ENCODE results near the gene TRAF2.

TRAF2 gene

GRCh38 chr9:136957461-136957860 is 71.1 kb downstream of the TRAF2 start:
- H3K9ac ChIP-seq (ENCODE audit: low read length): no peak overlapping the region
- H3K36me3 ChIP-seq (ENCODE audit: control insufficient read depth, insufficient read depth, low read length): no peaks in the 10 kb centered on the region
- no peaks in the 10 kb centered on the region for H3K27me3 ChIP-seq (ENCODE audit: control insufficient read depth, insufficient read depth, low read length)
- no peaks in the 10 kb centered on the region for H3K4me1 ChIP-seq (ENCODE audit: control insufficient read depth, insufficient read depth, low read length)
- H3K9me3 ChIP-seq (ENCODE audit: control insufficient read depth, insufficient read depth, low read depth, low read length): no peaks in the 10 kb centered on the region
- no peak overlapping the region for H3K27ac ChIP-seq (ENCODE audit: low read depth, low read length)
- H3K4me3 ChIP-seq (ENCODE audit: low read depth, low read length): no peak overlapping the region

- no peaks in the 10 kb centered on the region for H3K27me3 ChIP-seq (ENCODE audit: control insufficient read depth, insufficient read depth, low read length)
- no peaks in the 10 kb centered on the region for H3K4me1 ChIP-seq (ENCODE audit: control insufficient read depth, insufficient read depth, low read length)
- no peak overlapping the region for H3K9ac ChIP-seq (ENCODE audit: low read length)
- no peaks in the 10 kb centered on the region for H3K36me3 ChIP-seq (ENCODE audit: control insufficient read depth, insufficient read depth, low read length)
- no peaks in the 10 kb centered on the region for H3K9me3 ChIP-seq (ENCODE audit: control insufficient read depth, insufficient read depth, low read depth, low read length)
- no peak overlapping the region for H3K4me3 ChIP-seq (ENCODE audit: low read depth, low read length)
- H3K27ac ChIP-seq (ENCODE audit: low read depth, low read length): no peak overlapping the region
Measured at GRCh38 chr9:136957901-136958300, 71.6 kb downstream of the TRAF2 start.

GRCh38 chr9:136958473-136958872 is 72.2 kb downstream of the TRAF2 start:
- no peaks in the 10 kb centered on the region for H3K4me1 ChIP-seq (ENCODE audit: control insufficient read depth, insufficient read depth, low read length)
- H3K9me3 ChIP-seq (ENCODE audit: control insufficient read depth, insufficient read depth, low read depth, low read length): no peaks in the 10 kb centered on the region
- no peaks in the 10 kb centered on the region for H3K36me3 ChIP-seq (ENCODE audit: control insufficient read depth, insufficient read depth, low read length)
- H3K4me3 ChIP-seq (ENCODE audit: low read depth, low read length): no peak overlapping the region
- H3K9ac ChIP-seq (ENCODE audit: low read length): no peak overlapping the region
- H3K27me3 ChIP-seq (ENCODE audit: control insufficient read depth, insufficient read depth, low read length): no peaks in the 10 kb centered on the region
- no peak overlapping the region for H3K27ac ChIP-seq (ENCODE audit: low read depth, low read length)

- Histone ChIP-seq H3K27me3 (ENCODE audit: control insufficient read depth, insufficient read depth, low read length) (no peaks in the 10 kb centered on the region), H3K36me3 (ENCODE audit: control insufficient read depth, insufficient read depth, low read length) (no peaks in the 10 kb centered on the region), H3K4me3 (ENCODE audit: low read depth, low read length) (no peak overlapping the region), H3K27ac (ENCODE audit: low read depth, low read length) (no peak overlapping the region), H3K4me1 (ENCODE audit: control insufficient read depth, insufficient read depth, low read length) (no peaks in the 10 kb centered on the region), H3K9ac (ENCODE audit: low read length) (no peak overlapping the region), H3K9me3 (ENCODE audit: control insufficient read depth, insufficient read depth, low read depth, low read length) (no peaks in the 10 kb centered on the region)
Measured at GRCh38 chr9:136958898-136959850, 72.9 kb downstream of the TRAF2 start.

GRCh38 chr9:136960212-136960937 is 74.1 kb downstream of the TRAF2 start:
- Histone ChIP-seq H3K27me3 (ENCODE audit: control insufficient read depth, insufficient read depth, low read length) (no peaks in the 10 kb centered on the region), H3K36me3 (ENCODE audit: control insufficient read depth, insufficient read depth, low read length) (no peaks in the 10 kb centered on the region), H3K4me3 (ENCODE audit: low read depth, low read length) (no peak overlapping the region), H3K4me1 (ENCODE audit: control insufficient read depth, insufficient read depth, low read length) (no peaks in the 10 kb centered on the region), H3K9me3 (ENCODE audit: control insufficient read depth, insufficient read depth, low read depth, low read length) (no peaks in the 10 kb centered on the region), H3K9ac (ENCODE audit: low read length) (no peak overlapping the region), H3K27ac (ENCODE audit: low read depth, low read length) (no peak overlapping the region)

- Histone ChIP-seq H3K9ac (ENCODE audit: low read length) (no peak overlapping the region), H3K36me3 (ENCODE audit: control insufficient read depth, insufficient read depth, low read length) (no peaks in the 10 kb centered on the region), H3K4me3 (ENCODE audit: low read depth, low read length) (no peak overlapping the region), H3K9me3 (ENCODE audit: control insufficient read depth, insufficient read depth, low read depth, low read length) (no peaks in the 10 kb centered on the region), H3K27ac (ENCODE audit: low read depth, low read length) (no peak overlapping the region), H3K4me1 (ENCODE audit: control insufficient read depth, insufficient read depth, low read length) (peaks cover 3% of the 10 kb centered on the region), H3K27me3 (ENCODE audit: control insufficient read depth, insufficient read depth, low read length) (no peaks in the 10 kb centered on the region)
Measured at GRCh38 chr9:136960938-136961275, 74.6 kb downstream of the TRAF2 start.

- Histone ChIP-seq H3K4me3 (ENCODE audit: low read depth, low read length) (no peak overlapping the region), H3K4me1 (ENCODE audit: control insufficient read depth, insufficient read depth, low read length) (peaks cover 8% of the 10 kb centered on the region), H3K9ac (ENCODE audit: low read length) (no peak overlapping the region), H3K27ac (ENCODE audit: low read depth, low read length) (no peak overlapping the region), H3K36me3 (ENCODE audit: control insufficient read depth, insufficient read depth, low read length) (no peaks in the 10 kb centered on the region), H3K27me3 (ENCODE audit: control insufficient read depth, insufficient read depth, low read length) (no peaks in the 10 kb centered on the region), H3K9me3 (ENCODE audit: control insufficient read depth, insufficient read depth, low read depth, low read length) (no peaks in the 10 kb centered on the region)
Measured at GRCh38 chr9:136961279-136962065, 75.2 kb downstream of the TRAF2 start.

GRCh38 chr9:136962163-136962562 is 75.8 kb downstream of the TRAF2 start:
- no peak overlapping the region for H3K4me3 ChIP-seq (ENCODE audit: low read depth, low read length)
- H3K36me3 ChIP-seq (ENCODE audit: control insufficient read depth, insufficient read depth, low read length): no peaks in the 10 kb centered on the region
- H3K9me3 ChIP-seq (ENCODE audit: control insufficient read depth, insufficient read depth, low read depth, low read length): no peaks in the 10 kb centered on the region
- H3K27ac ChIP-seq (ENCODE audit: low read depth, low read length): no peak overlapping the region
- H3K9ac ChIP-seq (ENCODE audit: low read length): no peak overlapping the region
- no peaks in the 10 kb centered on the region for H3K27me3 ChIP-seq (ENCODE audit: control insufficient read depth, insufficient read depth, low read length)
- H3K4me1 ChIP-seq (ENCODE audit: control insufficient read depth, insufficient read depth, low read length): peaks cover 8% of the 10 kb centered on the region

- Histone ChIP-seq H3K9ac (ENCODE audit: low read length) (no peak overlapping the region), H3K36me3 (ENCODE audit: control insufficient read depth, insufficient read depth, low read length) (no peaks in the 10 kb centered on the region), H3K27ac (ENCODE audit: low read depth, low read length) (no peak overlapping the region), H3K4me1 (ENCODE audit: control insufficient read depth, insufficient read depth, low read length) (peaks cover 8% of the 10 kb centered on the region), H3K9me3 (ENCODE audit: control insufficient read depth, insufficient read depth, low read depth, low read length) (no peaks in the 10 kb centered on the region), H3K27me3 (ENCODE audit: control insufficient read depth, insufficient read depth, low read length) (no peaks in the 10 kb centered on the region), H3K4me3 (ENCODE audit: low read depth, low read length) (no peak overlapping the region)
Measured at GRCh38 chr9:136962701-136963248, 76.5 kb downstream of the TRAF2 start.

- Histone ChIP-seq H3K4me1 (ENCODE audit: control insufficient read depth, insufficient read depth, low read length) (peaks cover 8% of the 10 kb centered on the region), H3K4me3 (ENCODE audit: low read depth, low read length) (no peak overlapping the region), H3K9ac (ENCODE audit: low read length) (no peak overlapping the region)
Measured at GRCh38 chr9:136963341-136963740, 77.0 kb downstream of the TRAF2 start.

More at GRCh38 chr9:136963341-136963740, 77.0 kb downstream of the TRAF2 start:
- H3K9me3 ChIP-seq (ENCODE audit: control insufficient read depth, insufficient read depth, low read depth, low read length): no peaks in the 10 kb centered on the region
- H3K27me3 ChIP-seq (ENCODE audit: control insufficient read depth, insufficient read depth, low read length): no peaks in the 10 kb centered on the region
- H3K36me3 ChIP-seq (ENCODE audit: control insufficient read depth, insufficient read depth, low read length): no peaks in the 10 kb centered on the region
- no peak overlapping the region for H3K27ac ChIP-seq (ENCODE audit: low read depth, low read length)
